HG03558 (cell line): ENCODE data around the gene DNAJC22.

Experiments used
- ATAC-seq: cut with Tn5 transposase; IDR thresholded peaks from one replicate; pipeline ENCODE4 v1.9.1; 2021; ENCODE audit warnings: moderate number of reproducible peaks; ENCODE audit not compliant: unreplicated experiment; ENCODE audit errors: extremely low read depth

DNAJC22 gene

DNA sequence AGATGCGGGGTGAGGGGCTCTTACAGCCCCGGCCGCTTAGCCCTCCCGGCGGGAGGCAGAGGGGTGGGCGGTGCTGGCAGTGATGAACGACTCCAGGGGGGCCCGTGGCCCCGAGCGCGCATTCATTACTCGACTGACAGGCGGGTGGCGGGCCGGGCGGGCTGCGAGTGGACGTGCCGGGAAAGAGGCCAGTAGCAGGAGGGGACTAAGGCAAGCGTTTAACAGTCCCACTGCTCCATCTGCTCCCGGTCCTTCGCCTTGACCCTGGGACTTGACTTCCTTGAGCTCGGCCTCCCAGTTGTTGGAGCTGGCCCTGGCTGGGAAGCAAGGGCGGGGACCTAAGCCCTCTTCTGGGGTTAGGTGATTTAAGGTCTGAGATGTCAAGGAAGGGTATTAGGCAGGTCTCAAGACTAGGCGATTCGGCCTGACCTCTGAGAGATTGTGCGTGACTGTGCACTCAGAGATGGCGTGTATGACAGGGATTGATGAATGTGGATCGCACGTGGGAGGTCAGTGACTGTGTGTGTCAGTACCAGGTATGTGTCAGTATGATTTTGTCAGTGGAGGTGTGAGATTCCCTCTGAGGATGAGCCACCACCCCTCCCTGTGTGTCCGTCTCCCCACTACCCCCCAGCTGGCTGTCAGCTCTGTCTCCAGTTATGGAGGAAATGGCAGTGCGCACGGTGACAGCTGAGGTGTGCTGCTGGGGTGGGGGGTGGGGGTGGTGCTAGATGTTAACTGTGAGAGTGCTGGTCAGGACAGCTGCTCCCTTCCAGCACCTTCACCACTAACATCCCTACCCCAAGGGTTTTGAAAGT, 3.6 kb upstream of the DNAJC22 start:
- no peak for ATAC-seq

- ATAC-seq = no peak
These were observed 2.1 kb upstream of the DNAJC22 start for GRCh38 chr12:49344486-49345050.

- no peak for ATAC-seq
These were observed 1.4 kb upstream of the DNAJC22 start for GRCh38 chr12:49345051-49345824.

DNA sequence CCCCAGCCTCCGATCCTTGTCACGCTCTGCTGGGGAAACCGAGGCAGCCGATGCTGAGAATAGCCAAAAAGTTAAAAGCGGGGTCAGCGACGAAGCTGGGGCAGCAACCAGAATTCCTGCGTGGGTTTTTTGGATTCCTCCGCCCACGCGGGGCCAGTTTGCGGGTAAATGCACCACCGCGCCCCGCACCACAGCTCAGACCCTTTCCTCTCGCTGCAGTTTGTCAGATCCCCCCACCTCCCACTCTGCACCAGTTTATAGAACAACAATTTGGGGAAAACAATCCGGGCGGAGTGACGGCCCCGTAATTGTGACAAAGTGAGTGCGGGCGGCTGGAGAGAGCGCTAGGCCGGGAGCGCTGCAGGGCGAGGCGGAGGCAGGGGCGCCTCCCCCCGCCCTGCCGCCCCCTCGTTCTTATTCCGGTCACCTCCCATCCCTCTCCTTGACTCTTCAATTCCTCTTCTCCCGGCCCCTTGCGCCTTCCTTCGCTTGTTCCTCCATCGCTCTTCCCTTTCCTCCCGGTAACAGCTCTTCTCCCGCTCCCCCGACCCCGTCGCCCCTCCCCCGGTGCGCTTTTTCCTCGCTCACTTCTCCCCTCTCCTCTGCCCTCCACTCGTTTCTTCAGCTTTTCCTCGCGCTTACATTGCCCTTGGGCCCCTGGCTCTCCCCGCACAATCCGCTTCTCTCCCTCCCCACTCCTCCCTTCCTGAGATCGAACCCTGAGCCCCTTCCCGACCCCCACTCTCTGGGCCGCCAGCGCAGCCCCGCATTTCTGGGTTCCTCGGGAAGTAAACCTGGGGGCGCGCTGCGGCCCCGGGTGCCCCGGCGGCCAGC, 646 bp upstream of the DNAJC22 start:
- no peak for ATAC-seq

DNA sequence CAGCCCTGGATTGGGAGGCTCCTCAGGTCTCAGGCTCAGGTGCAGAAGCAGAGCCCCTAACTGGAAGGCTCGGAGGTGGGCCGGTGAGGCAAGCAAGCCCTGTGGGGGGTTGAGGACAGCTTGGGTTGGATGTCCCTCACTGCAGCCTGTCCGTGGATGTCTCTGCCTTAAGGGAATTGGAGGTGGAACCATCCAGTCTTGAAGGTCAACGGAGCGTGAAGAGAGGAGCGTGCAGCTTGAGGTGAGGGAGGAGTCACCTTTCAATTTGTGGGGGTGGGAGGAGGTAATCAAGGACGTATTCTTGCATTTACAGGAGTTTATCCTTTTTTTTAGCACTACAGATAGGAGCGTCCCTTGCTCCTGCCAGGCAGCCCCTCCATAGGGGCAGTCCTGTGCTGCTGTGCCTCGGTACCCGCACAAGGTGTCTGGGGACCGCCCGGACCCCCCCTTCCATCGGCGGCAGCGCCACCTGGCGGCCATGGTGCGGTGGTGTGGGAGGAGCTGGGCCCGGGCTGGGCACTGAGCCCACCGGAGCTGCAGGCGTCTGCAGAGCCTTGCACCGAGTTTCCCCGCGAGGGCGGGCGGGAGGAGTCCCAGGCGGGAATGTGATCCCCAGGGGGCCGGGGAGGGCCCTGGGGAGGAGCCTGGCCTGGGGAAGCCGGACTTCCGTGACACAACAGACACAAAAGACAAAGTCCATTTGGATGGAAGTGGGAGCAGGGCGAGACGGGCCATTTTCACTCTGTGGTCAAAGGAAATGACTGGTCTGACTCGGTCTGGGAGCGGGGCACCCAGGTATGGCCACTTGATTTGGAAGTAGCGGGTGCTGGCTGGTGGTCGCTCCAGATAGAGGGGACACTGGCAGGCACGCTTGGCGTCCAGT, 864 bp downstream of the DNAJC22 start:
- no peak for ATAC-seq

GRCh38 chr12:49348781-49349180, 2.1 kb downstream of the DNAJC22 start:
- ATAC-seq = no peak

DNA sequence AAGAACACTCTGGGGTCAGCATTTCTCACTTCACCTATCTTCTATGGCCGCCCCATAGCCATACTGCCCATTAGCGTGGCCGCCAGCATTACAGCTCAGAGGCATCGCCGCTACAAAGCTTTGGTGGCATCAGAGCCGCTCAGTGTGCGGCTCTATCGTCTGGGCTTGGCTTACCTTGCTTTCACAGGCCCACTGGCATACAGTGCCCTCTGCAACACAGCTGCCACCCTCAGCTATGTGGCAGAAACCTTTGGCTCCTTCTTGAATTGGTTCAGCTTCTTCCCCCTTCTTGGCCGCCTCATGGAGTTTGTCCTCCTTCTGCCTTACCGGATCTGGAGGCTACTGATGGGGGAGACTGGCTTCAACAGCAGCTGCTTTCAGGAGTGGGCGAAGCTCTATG, 2.6 kb downstream of the DNAJC22 start:
- ATAC-seq = no peak

GRCh38 chr12:49352351-49352750, 5.7 kb downstream of the DNAJC22 start:
- no peak for ATAC-seq

DNA sequence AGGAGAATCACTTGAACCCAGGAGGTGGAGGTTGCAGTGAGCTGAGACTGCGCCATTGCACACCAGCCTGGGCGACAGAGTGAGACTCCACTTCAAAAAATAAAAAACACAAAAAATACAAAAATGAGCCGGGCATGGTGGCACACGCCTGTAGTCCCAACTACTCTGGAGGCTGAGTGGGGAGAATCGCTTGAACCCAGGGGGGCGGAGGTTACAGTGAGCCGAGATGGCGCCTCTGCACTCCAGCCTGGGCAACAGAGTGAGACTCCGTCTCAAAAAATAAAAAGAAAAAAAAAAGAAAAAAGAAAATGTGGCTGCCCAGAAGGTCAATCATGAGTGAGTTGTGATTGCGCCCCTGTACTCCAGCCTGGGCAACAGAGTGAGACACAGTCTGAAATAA, 9.2 kb downstream of the DNAJC22 start:
- ATAC-seq = no peak

GRCh38 chr12:49357103-49357678, 10.5 kb downstream of the DNAJC22 start:
- ATAC-seq = no peak

- no peak for ATAC-seq
These were observed 11.9 kb downstream of the DNAJC22 start for GRCh38 chr12:49358483-49359141.

DNA sequence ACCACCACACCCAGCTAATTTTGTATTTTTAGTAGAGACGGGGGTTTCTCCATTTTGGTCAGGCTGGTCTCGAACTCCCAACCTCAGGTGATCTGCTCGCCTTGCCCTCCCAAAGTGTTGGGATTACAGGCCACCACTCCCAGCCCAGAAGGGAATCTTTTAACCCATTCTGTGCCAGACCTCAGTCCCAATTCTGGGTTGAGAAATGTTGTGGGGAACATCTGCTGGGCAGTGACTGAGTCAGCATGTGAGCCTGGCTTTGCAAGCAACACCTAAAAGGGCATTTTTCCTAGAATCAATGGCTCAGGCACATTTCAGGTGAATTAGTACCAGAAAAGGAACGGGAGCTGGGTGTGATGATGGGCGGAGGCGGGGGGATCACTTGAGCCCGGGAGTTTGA, 13.0 kb downstream of the DNAJC22 start:
- no peak for ATAC-seq

DNA sequence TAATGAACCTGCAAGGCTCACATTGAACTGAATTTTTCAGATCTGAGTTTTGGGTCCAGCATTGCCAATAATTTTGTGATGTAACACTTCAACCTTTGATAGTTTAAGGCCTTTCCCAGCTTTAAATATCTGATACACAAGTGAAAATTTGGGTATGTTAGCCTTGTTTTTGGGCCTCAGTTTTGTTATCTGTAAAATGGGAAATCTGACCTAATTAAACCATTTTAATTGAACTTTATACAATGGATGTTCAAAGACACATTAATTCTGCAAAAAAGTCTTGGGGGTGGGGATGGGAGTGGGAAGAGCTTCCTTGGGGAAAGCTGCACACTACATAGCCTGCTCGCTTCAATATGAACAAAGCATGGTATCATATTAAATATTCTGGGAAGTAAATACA, 15.4 kb downstream of the DNAJC22 start:
- no peak for ATAC-seq

DNA sequence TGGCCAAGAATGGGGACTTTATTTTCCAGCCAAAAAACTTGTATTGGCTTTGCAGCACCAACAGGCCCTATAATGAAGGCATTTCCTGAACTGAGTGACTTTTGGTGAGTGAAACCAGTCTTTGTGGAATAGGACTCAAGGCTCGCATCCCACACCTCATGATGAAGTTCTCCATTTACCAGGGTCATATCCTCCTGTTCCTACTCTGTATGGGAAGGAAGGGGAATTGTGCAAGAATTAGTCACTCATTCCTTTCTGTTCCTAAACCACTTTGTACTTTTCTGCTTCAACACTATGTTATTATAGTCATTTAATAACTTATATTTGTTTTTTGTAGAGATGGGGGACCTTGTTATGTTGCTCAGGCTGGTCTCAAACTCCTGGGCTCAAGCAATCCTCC, 18.3 kb downstream of the DNAJC22 start:
- ATAC-seq = no peak

- ATAC-seq = no peak
These were observed 18.9 kb downstream of the DNAJC22 start for GRCh38 chr12:49365542-49365941.

DNA sequence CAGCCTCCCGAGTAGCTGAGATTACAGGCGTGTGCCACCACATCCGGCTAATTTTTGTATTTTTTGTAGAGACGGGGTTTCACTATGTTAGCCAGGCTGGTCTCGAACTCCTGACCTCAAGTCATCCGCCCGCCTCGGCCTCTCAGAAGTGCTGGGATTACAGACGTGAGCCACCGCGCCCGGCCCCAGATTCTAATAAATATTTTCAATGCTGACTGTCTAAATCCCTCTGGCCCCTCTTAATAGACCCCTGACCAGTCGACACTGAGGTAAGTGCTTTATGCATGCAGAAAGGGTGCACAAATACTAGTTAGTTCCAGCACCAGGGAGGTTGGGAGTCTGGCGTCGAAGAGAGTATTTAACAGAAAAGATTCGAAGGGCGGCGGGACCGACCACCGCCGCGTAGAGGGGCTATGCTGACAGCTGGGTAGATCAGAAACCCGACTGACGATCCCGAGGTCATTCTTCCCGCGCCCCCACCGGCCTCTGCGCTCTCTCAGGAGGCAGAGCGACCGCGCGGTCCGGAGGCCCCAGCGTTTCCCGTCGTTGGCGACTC, 19.5 kb downstream of the DNAJC22 start:
- ATAC-seq = no peak

DNA sequence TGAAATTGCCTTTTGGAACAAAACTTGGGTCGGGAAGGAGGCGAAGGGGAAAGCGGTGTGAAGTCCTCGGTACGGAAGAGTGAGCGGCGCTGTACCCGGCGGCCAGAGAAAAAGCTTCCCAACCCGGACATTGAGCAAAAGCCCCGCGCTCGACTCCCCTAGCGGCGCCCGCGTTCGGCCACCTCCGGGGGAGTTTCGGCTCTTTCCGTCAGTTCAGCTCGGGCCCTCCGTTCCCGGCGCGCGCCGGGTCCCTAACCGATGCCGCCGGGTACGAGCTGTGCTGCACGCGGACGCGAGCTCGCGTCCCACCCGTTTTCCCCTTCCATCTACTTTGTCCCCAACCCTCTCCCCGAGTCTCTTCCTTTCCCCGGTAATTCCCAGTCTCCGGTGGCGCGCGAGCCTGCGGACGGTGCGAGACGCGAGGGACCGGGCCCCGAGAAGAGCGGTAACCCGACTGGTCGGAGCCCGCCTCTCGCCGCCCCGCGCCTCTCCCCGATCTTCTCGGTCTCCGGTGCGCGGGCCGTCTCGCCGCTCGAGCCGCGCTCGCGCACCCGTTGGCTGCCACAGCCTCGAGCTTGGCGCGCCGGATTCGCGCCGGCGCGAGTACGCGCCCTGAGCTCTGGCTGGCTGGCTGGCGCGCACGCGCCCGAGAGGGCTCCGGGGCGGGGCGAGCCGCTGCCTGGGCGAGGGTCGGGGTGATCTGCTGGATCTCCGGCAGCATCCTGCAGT, 20.1 kb downstream of the DNAJC22 start:
- no peak for ATAC-seq
